ENCODE measurements around the gene VPS29.
A peak's percentile ranks its signal among the peaks of the same experiment; 100 is the strongest.

GRCh38 chr12:110501752-110502738, at the start of gene VPS29, which contains the start of gene RAD9B:
- peak; percentile 90 for TF ChIP-seq POLR2AphosphoS5 (IDR thresholded peaks at IDR 0.05; ENCODE audit: borderline replicate concordance, low read depth, low read length)
- TF ChIP-seq EZH2 (IDR thresholded peaks at IDR 0.05): no peak
- no peak for TF ChIP-seq FOXP2 (optimal IDR thresholded peaks at IDR 0.05; ENCODE audit: control extremely low read depth, extremely low read length, insufficient read depth)

Measured in SK-N-MC (cell line).